HEK293 (cell line): ENCODE measurements around the gene MRPL4.
A peak's percentile ranks its signal among the peaks of the same experiment; 100 is the strongest.

Experiments used
- BCL6B ChIP-seq: fragments of 450-650 bp; formaldehyde crosslinking; IDR thresholded peaks from 2 replicates; pipeline ENCODE4 v1.5.1; 2017; ENCODE audit warnings: missing biosample characterization, missing genetic modification characterization
- KLF10 ChIP-seq: fragments of 450-650 bp; IDR thresholded peaks from 2 replicates; pipeline ENCODE4 v1.5.1; 2018; ENCODE audit warnings: missing biosample characterization, mild to moderate bottlenecking, missing genetic modification characterization
- KLF8 ChIP-seq: fragments of 450-650 bp; formaldehyde crosslinking; IDR thresholded peaks from 2 replicates; pipeline ENCODE4 v1.5.1; 2016; ENCODE audit warnings: missing biosample characterization, missing genetic modification characterization
- YY1 ChIP-seq: fragments of 450-650 bp; formaldehyde crosslinking; IDR thresholded peaks from 2 replicates; pipeline ENCODE4 v1.5.1; 2018; ENCODE audit warnings: missing biosample characterization, missing genetic modification characterization
- ZFP69B ChIP-seq: fragments of 450-650 bp; formaldehyde crosslinking; IDR thresholded peaks from 2 replicates; pipeline ENCODE4 v1.5.1; 2016; ENCODE audit warnings: missing biosample characterization, missing genetic modification characterization
- ZNF112 ChIP-seq: fragments of 450-650 bp; formaldehyde crosslinking; IDR thresholded peaks from 2 replicates; pipeline ENCODE4 v1.5.0; 2017; ENCODE audit warnings: missing biosample characterization, missing genetic modification characterization
- ZNF121 ChIP-seq: fragments of 450-650 bp; formaldehyde crosslinking; IDR thresholded peaks from 2 replicates; pipeline ENCODE4 v1.5.1; 2016; ENCODE audit warnings: missing biosample characterization, missing genetic modification characterization
- ZNF138 ChIP-seq: fragments of 450-650 bp; formaldehyde crosslinking; IDR thresholded peaks from 2 replicates; pipeline ENCODE4 v1.5.1; 2016; ENCODE audit warnings: missing biosample characterization, missing genetic modification characterization, borderline replicate concordance
- ZNF140 ChIP-seq: fragments of 450-650 bp; formaldehyde crosslinking; IDR thresholded peaks from 2 replicates; pipeline ENCODE4 v1.5.1; 2016; ENCODE audit warnings: missing biosample characterization, missing genetic modification characterization
- ZNF2 ChIP-seq: fragments of 450-650 bp; formaldehyde crosslinking; IDR thresholded peaks from 2 replicates; pipeline ENCODE4 v1.5.1; 2016; ENCODE audit warnings: missing biosample characterization, missing genetic modification characterization
- ZNF274 ChIP-seq, 2 experiments: fragments of 200-500 bp in 1 of 2; fragments of 450-650 bp in 1 of 2; sonication (Bioruptor generic) in 1 of 2; formaldehyde crosslinking in 1 of 2; IDR thresholded peaks; 2 replicates each; pipeline versions ENCODE4 v1.5.1 to v1.6.1; 2014 to 2016; ENCODE audit warnings: borderline replicate concordance in 1 of 2, inconsistent platforms in 1 of 2, low read length in 1 of 2, missing biosample characterization in 1 of 2, missing genetic modification characterization in 1 of 2
- ZNF335 ChIP-seq: fragments of 450-650 bp; formaldehyde crosslinking; conservative IDR thresholded peaks from 2 replicates; pipeline ENCODE4 v1.5.1; 2016; ENCODE audit warnings: missing biosample characterization, missing genetic modification characterization
- ZNF416 ChIP-seq: fragments of 450-650 bp; formaldehyde crosslinking; IDR thresholded peaks from 2 replicates; pipeline ENCODE4 v1.5.1; 2016; ENCODE audit warnings: missing biosample characterization, missing genetic modification characterization
- ZNF433 ChIP-seq: fragments of 450-650 bp; formaldehyde crosslinking; IDR thresholded peaks from 2 replicates; pipeline ENCODE4 v1.5.1; 2016; ENCODE audit warnings: missing biosample characterization, missing genetic modification characterization, low read depth
- ZNF48 ChIP-seq: fragments of 450-650 bp; formaldehyde crosslinking; IDR thresholded peaks from 2 replicates; pipeline ENCODE4 v1.5.1; 2016; ENCODE audit warnings: missing biosample characterization, missing genetic modification characterization
- ZNF518A ChIP-seq: fragments of 450-650 bp; formaldehyde crosslinking; conservative IDR thresholded peaks from 2 replicates; pipeline ENCODE4 v1.5.1; 2016; ENCODE audit warnings: low read depth, missing biosample characterization, missing genetic modification characterization
- ZNF571 ChIP-seq: fragments of 450-650 bp; formaldehyde crosslinking; IDR thresholded peaks from 2 replicates; pipeline ENCODE4 v1.5.0; 2017; ENCODE audit warnings: missing biosample characterization, missing genetic modification characterization
- ZNF621 ChIP-seq: fragments of 450-650 bp; formaldehyde crosslinking; IDR thresholded peaks from 2 replicates; pipeline ENCODE4 v1.5.1; 2017; ENCODE audit warnings: missing biosample characterization, missing genetic modification characterization
- ZNF677 ChIP-seq: fragments of 450-650 bp; IDR thresholded peaks from 2 replicates; pipeline ENCODE4 v1.5.0; 2018; ENCODE audit warnings: missing biosample characterization, mild to moderate bottlenecking, missing genetic modification characterization, moderate library complexity
- ZNF707 ChIP-seq: fragments of 450-650 bp; formaldehyde crosslinking; IDR thresholded peaks from 2 replicates; pipeline ENCODE4 v1.5.1; 2016; ENCODE audit warnings: missing biosample characterization, missing genetic modification characterization
- ZNF830 ChIP-seq: fragments of 450-650 bp; IDR thresholded peaks from 2 replicates; pipeline ENCODE4 v1.5.0; 2018; ENCODE audit warnings: missing biosample characterization, missing genetic modification characterization, low read depth, mild to moderate bottlenecking, moderate library complexity
- TF ChIP-seq, protein P1 (sequence below): fragments of 450-650 bp; formaldehyde crosslinking; IDR thresholded peaks from 2 replicates; pipeline ENCODE4 v1.5.1; 2016; ENCODE audit warnings: missing biosample characterization, missing genetic modification characterization
- TF ChIP-seq, protein P2 (sequence below): fragments of 450-650 bp; formaldehyde crosslinking; IDR thresholded peaks from 2 replicates; pipeline ENCODE4 v1.5.1; 2016; ENCODE audit warnings: missing biosample characterization, missing genetic modification characterization
- TF ChIP-seq, protein P3 (sequence below): fragments of 450-650 bp; formaldehyde crosslinking; IDR thresholded peaks from 2 replicates; pipeline ENCODE4 v1.5.1; 2016; ENCODE audit warnings: missing biosample characterization, missing genetic modification characterization

Gene MRPL4

DNA sequence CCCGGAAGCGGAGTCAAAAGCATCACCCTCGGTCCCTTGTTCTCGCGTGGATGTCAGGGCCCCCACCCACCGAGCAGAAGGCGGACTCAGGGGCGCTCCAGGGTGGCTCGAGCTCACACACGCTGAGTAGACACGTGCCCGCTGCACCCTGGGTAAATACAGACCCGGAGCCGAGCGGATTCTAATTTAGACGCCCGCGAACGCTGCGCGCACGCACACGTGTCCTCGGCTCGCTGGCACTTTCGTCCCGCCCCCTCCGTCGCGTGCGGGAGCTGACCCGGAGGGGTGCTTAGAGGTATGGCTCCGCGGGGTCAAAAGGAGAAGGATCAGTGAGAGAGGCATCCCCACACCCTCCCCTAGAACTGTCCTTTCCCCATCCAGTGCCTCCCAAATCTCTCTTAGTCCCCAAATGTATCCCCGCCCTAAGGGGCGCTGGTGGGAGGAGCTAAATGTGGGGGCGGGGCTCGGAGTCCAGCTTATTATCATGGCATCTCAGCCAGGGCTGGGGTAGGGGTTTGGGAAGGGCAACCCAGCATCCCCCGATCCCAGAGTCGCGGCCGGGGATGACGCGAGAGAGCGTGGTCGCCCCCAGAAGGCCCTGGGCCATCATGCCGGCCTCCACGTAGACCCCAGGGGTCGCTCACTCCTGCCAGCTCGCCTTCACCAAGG lies 37.3 kb downstream of the MRPL4 start (continued):
- TF ChIP-seq ZNF335 (tag by site-specific recombination) (peak; percentile 57), ZNF112 (tag by site-specific recombination) (no peak), ZNF677 (tag by site-specific recombination) (no peak), ZNF707 (no peak), ZNF2 (tag by site-specific recombination) (no peak), ZNF140 (tag by site-specific recombination) (no peak), KLF8 (tag by site-specific recombination) (peak; percentile 46; the same call in 1 of the 2 replicates), YY1 (0 out of 2 replicates have a peak, but pooled peaks have one; percentile 10), ZNF416 (no peak), ZNF138 (no peak), ZNF433 (tag by site-specific recombination) (no peak), ZNF830 (tag by site-specific recombination) (no peak), ZNF518A (tag by site-specific recombination) (no peak), ZNF571 (tag by site-specific recombination) (no peak), ZNF621 (no peak), BCL6B (tag by site-specific recombination) (no peak), KLF10 (peak; percentile 49; the same call in 1 of the 2 replicates), ZFP69B (tag by site-specific recombination) (no peak), ZNF48 (tag by site-specific recombination) (no peak), ZNF121 (tag by site-specific recombination) (no peak), ZNF274 (IDR thresholded peaks at IDR 0.05; ENCODE audit: low read length) (no peak), ZNF274 (tag by site-specific recombination; IDR thresholded peaks at IDR 0.05; ENCODE audit: borderline replicate concordance) (no peak)
- TF ChIP-seq, protein P1, sequence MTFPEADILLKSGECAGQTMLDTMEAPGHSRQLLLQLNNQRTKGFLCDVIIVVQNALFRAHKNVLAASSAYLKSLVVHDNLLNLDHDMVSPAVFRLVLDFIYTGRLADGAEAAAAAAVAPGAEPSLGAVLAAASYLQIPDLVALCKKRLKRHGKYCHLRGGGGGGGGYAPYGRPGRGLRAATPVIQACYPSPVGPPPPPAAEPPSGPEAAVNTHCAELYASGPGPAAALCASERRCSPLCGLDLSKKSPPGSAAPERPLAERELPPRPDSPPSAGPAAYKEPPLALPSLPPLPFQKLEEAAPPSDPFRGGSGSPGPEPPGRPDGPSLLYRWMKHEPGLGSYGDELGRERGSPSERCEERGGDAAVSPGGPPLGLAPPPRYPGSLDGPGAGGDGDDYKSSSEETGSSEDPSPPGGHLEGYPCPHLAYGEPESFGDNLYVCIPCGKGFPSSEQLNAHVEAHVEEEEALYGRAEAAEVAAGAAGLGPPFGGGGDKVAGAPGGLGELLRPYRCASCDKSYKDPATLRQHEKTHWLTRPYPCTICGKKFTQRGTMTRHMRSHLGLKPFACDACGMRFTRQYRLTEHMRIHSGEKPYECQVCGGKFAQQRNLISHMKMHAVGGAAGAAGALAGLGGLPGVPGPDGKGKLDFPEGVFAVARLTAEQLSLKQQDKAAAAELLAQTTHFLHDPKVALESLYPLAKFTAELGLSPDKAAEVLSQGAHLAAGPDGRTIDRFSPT (tag by site-specific recombination) = peak; percentile 10; the same call in 1 of the 2 replicates
- TF ChIP-seq, protein P2, sequence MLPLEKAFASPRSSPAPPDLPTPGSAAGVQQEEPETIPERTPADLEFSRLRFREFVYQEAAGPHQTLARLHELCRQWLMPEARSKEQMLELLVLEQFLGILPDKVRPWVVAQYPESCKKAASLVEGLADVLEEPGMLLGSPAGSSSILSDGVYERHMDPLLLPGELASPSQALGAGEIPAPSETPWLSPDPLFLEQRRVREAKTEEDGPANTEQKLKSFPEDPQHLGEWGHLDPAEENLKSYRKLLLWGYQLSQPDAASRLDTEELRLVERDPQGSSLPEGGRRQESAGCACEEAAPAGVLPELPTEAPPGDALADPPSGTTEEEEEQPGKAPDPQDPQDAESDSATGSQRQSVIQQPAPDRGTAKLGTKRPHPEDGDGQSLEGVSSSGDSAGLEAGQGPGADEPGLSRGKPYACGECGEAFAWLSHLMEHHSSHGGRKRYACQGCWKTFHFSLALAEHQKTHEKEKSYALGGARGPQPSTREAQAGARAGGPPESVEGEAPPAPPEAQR (tag by site-specific recombination) = no peak
- TF ChIP-seq, protein P3, sequence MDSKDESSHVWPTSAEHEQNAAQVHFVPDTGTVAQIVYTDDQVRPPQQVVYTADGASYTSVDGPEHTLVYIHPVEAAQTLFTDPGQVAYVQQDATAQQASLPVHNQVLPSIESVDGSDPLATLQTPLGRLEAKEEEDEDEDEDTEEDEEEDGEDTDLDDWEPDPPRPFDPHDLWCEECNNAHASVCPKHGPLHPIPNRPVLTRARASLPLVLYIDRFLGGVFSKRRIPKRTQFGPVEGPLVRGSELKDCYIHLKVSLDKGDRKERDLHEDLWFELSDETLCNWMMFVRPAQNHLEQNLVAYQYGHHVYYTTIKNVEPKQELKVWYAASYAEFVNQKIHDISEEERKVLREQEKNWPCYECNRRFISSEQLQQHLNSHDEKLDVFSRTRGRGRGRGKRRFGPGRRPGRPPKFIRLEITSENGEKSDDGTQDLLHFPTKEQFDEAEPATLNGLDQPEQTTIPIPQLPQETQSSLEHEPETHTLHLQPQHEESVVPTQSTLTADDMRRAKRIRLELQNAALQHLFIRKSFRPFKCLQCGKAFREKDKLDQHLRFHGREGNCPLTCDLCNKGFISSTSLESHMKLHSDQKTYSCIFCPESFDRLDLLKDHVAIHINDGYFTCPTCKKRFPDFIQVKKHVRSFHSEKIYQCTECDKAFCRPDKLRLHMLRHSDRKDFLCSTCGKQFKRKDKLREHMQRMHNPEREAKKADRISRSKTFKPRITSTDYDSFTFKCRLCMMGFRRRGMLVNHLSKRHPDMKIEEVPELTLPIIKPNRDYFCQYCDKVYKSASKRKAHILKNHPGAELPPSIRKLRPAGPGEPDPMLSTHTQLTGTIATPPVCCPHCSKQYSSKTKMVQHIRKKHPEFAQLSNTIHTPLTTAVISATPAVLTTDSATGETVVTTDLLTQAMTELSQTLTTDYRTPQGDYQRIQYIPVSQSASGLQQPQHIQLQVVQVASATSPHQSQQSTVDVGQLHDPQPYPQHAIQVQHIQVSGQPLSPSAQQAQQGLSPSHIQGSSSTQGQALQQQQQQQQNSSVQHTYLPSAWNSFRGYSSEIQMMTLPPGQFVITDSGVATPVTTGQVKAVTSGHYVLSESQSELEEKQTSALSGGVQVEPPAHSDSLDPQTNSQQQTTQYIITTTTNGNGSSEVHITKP (tag by site-specific recombination) = peak; percentile 70
